Lung (tissue), 12 donors: ENCODE results near the gene PTTG2. TPM values are rescaled to one million over a fixed set of nuclear protein-coding genes. Genes with fewer than 3 reads are reported as not detected.

Source experiments
- ATAC-seq: fragments of 200-7000 bp; cut with Tn5 transposase; one replicate; pipeline ENCODE4 v1.9.1; 2020; ENCODE audit warnings: moderate number of reproducible peaks; ENCODE audit not compliant: insufficient read depth, low FRiP score
- DNase-seq, 3 donors: peaks; one replicate each; pipeline ENCODE4 v3.0.0-alpha.2; 2013 to 2017
- H3K27ac ChIP-seq, 2 donors: one replicate each; pipeline ENCODE4 v1.5.1; 2013; ENCODE audit warnings: mild to moderate bottlenecking in 2 of 2, moderate library complexity in 2 of 2, control low read depth in 1 of 2, inconsistent platforms in 1 of 2, low read depth in 1 of 2, low read length in 1 of 2
- H3K27me3 ChIP-seq, 3 donors: one replicate each; pipeline ENCODE4 v1.5.1; 2013; ENCODE audit warnings: low read length in 2 of 3; ENCODE audit not compliant: control insufficient read depth in 3 of 3, insufficient read depth in 3 of 3
- H3K36me3 ChIP-seq, 4 donors: one replicate each; pipeline ENCODE4 v1.5.1; 2013; ENCODE audit warnings: low read length in 4 of 4, mild to moderate bottlenecking in 1 of 4, moderate library complexity in 1 of 4; ENCODE audit not compliant: control insufficient read depth in 4 of 4, insufficient read depth in 4 of 4
- H3K4me1 ChIP-seq, 5 donors: one replicate each; pipeline ENCODE4 v1.5.1; 2013; ENCODE audit warnings: low read length in 5 of 5, mild to moderate bottlenecking in 2 of 5, moderate library complexity in 1 of 5; ENCODE audit not compliant: control insufficient read depth in 5 of 5, insufficient read depth in 5 of 5
- H3K4me3 ChIP-seq: one replicate; pipeline ENCODE4 v1.5.1; 2013; ENCODE audit warnings: mild to moderate bottlenecking, control low read depth, moderate library complexity
- H3K9ac ChIP-seq, 2 donors: one replicate each; pipeline ENCODE4 v1.5.1; 2013; ENCODE audit warnings: low read length in 2 of 2, control low read depth in 1 of 2; ENCODE audit not compliant: insufficient read depth in 1 of 2
- H3K9me3 ChIP-seq, 4 donors: one replicate each; pipeline ENCODE4 v1.5.1; 2013; ENCODE audit warnings: low read length in 3 of 4, mild to moderate bottlenecking in 1 of 4, moderate library complexity in 1 of 4; ENCODE audit not compliant: control insufficient read depth in 4 of 4, insufficient read depth in 3 of 4
- CTCF ChIP-seq: IDR thresholded peaks from 2 replicates; pipeline ENCODE4 v1.5.1; 2012; ENCODE audit warnings: mild to moderate bottlenecking; ENCODE audit errors: control extremely low read depth, extremely low read depth
- WGBS, 2 donors: extraction: QIAGEN DNeasy Blood & Tissue Kit; methylation state at CpG; one replicate each; pipeline ENCODE4 v1.1.7; 2013; 5-methylcytosine and 5-hydroxymethylcytosine counted together
- polyA plus RNA-seq, 2 donors: library from polyadenylated mRNA; stranded (reverse); fragments of 200-250 nt; gene quantifications; one replicate each; pipeline ENCODE4 v1.2.1, GENCODE V29; 2013
- total RNA-seq, 2 donors: library from RNA; depleted of rRNA in 1 of 2; stranded (reverse); fragments of >200 nt in 1 of 2; gene quantifications; one replicate each; pipeline ENCODE4 v1.2.1, GENCODE V29; 2014 to 2021
- donor health status: control.
- donor health status: control.
- donor health status: Bipolar disorder and iron deficiency.
- donor health status: healthy.
- donor health status: DM: yes; HTN: yes; CAD: no.

PTTG2 gene
- total and polyA plus RNA-seq, 4 donors: 0.11 to 0.52 TPM; not detected in 2

- H3K9ac ChIP-seq: no peak overlapping the region
- peaks cover 0 to 11% (median 2%) of the 10 kb centered on the region in 5 donors for H3K4me1 ChIP-seq
- H3K27me3 ChIP-seq: no peaks in the 10 kb centered on the region
- WGBS, 2 donors: 89 to 90% methylated on average over 4 of the region's 4 CpGs
- no peak overlapping the region for H3K4me3 ChIP-seq
- no peak overlapping the region for H3K27ac ChIP-seq
- DNase-seq (no peak), ATAC-seq (no peak)
- TF ChIP-seq CTCF: no peak
- no peaks in the 10 kb centered on the region for H3K9me3 ChIP-seq
- no peaks in the 10 kb centered on the region for H3K36me3 ChIP-seq
Observed at GRCh38 chr4:37964734-37965457, 4.7 kb downstream of the PTTG2 start.

GRCh38 chr4:37966044-37966443 is 5.8 kb downstream of the PTTG2 start:
- Histone ChIP-seq H3K9ac (no peak overlapping the region), H3K27me3 (no peaks in the 10 kb centered on the region), H3K9me3 (no peaks in the 10 kb centered on the region), H3K36me3 (no peaks in the 10 kb centered on the region), H3K4me3 (no peak overlapping the region), H3K27ac (no peak overlapping the region), H3K4me1 (peaks cover 0 to 11% (median 2%) of the 10 kb centered on the region in 5 donors)
- DNase-seq (no peak), ATAC-seq (no peak)
- no peak for TF ChIP-seq CTCF
- 92 to 93% methylated on average over 3 of the region's 3 CpGs for WGBS, 2 donors

- Histone ChIP-seq H3K9me3 (no peaks in the 10 kb centered on the region), H3K4me1 (peaks cover 0 to 11% (median 2%) of the 10 kb centered on the region in 5 donors), H3K9ac (no peak overlapping the region), H3K27ac (no peak overlapping the region), H3K36me3 (no peaks in the 10 kb centered on the region), H3K4me3 (no peak overlapping the region), H3K27me3 (no peaks in the 10 kb centered on the region)
- ATAC-seq: no peak
- 44 to 57% methylated on average over 5 of the region's 5 CpGs for WGBS, 2 donors
- DNase-seq: peak in 2 of 3 donors; percentile 25 to 64
- TF ChIP-seq CTCF: no peak
Observed at GRCh38 chr4:37967736-37968135, 7.5 kb downstream of the PTTG2 start.

GRCh38 chr4:37968747-37969146 is 8.5 kb downstream of the PTTG2 start:
- Histone ChIP-seq H3K36me3 (no peaks in the 10 kb centered on the region), H3K9ac (no peak overlapping the region), H3K4me3 (no peak overlapping the region), H3K4me1 (peaks cover 0 to 11% (median 2%) of the 10 kb centered on the region in 5 donors), H3K27me3 (no peaks in the 10 kb centered on the region), H3K27ac (no peak overlapping the region), H3K9me3 (no peaks in the 10 kb centered on the region)
- 73 to 81% methylated on average over 3 of the region's 3 CpGs for WGBS, 2 donors
- no peak for TF ChIP-seq CTCF
- DNase-seq (no peak), ATAC-seq (no peak)
